ENCODE data around the gene DUS2. TPM values are rescaled to one million over a fixed set of nuclear protein-coding genes. Genes with fewer than 3 reads are reported as not detected.
"Not testable (repeated sequence)": the region's sequence is repeated elsewhere in the genome, so short reads cannot be mapped to it uniquely, and the experiment has no call there.

DUS2 gene
- total and polyA plus RNA-seq, 4 donors = 6.9 to 10.7 (median 7.9) TPM

- Histone ChIP-seq H3K27ac (ENCODE audit: low read depth in 1 of 2, low read length in 2 of 2) (no peak overlapping the region), H3K9me3 (ENCODE audit: control insufficient read depth in 4 of 4, low read length in 3 of 4) (no peaks in the 10 kb centered on the region), H3K4me1 (ENCODE audit: control insufficient read depth in 4 of 4, insufficient read depth in 4 of 4, low read length in 3 of 4) (peaks cover 0 to 4% (median 4%) of the 10 kb centered on the region in 4 donors), H3K27me3 (ENCODE audit: control insufficient read depth in 4 of 4, insufficient read depth in 4 of 4, low read length in 3 of 4) (no peaks in the 10 kb centered on the region), H3K36me3 (ENCODE audit: control insufficient read depth in 4 of 4, insufficient read depth in 3 of 4, low read depth in 1 of 4, low read length in 3 of 4) (peaks cover 0 to 3% (median 1%) of the 10 kb centered on the region in 4 donors), H3K9ac (ENCODE audit: low read depth in 1 of 2, low read length in 2 of 2) (no peak overlapping the region), H3K4me3 (ENCODE audit: low read depth in 1 of 3, low read length in 3 of 3) (no peak overlapping the region)
- TF ChIP-seq ZBTB33 (IDR thresholded peaks at IDR 0.05) = no peak
- DNase-seq (ENCODE audit: low spot score) = no peak
- 96% methylated on average over 3 of the region's 3 CpGs for WGBS
These were observed 5.9 kb downstream of the DUS2 start for GRCh38 chr16:68028996-68029395.

GRCh38 chr16:68030108-68030507, 7.0 kb downstream of the DUS2 start:
- H3K27ac ChIP-seq (ENCODE audit: low read depth in 1 of 2, low read length in 2 of 2); H3K9me3 ChIP-seq (ENCODE audit: control insufficient read depth in 4 of 4, low read length in 3 of 4); H3K9ac ChIP-seq (ENCODE audit: low read depth in 1 of 2, low read length in 2 of 2); H3K36me3 ChIP-seq (ENCODE audit: control insufficient read depth in 4 of 4, insufficient read depth in 3 of 4, low read depth in 1 of 4, low read length in 3 of 4); H3K4me3 ChIP-seq (ENCODE audit: low read depth in 1 of 3, low read length in 3 of 3); H3K27me3 ChIP-seq (ENCODE audit: control insufficient read depth in 4 of 4, insufficient read depth in 4 of 4, low read length in 3 of 4); H3K4me1 ChIP-seq (ENCODE audit: control insufficient read depth in 4 of 4, insufficient read depth in 4 of 4, low read length in 3 of 4); DNase-seq (ENCODE audit: low spot score): not testable (repeated sequence)
- 82% methylated on average over 6 of the region's 6 CpGs for WGBS

GRCh38 chr16:68031951-68032350, 8.9 kb downstream of the DUS2 start:
- no peaks in the 10 kb centered on the region for H3K27me3 ChIP-seq (ENCODE audit: control insufficient read depth in 4 of 4, insufficient read depth in 4 of 4, low read length in 3 of 4)
- no peaks in the 10 kb centered on the region for H3K4me1 ChIP-seq (ENCODE audit: control insufficient read depth in 4 of 4, insufficient read depth in 4 of 4, low read length in 3 of 4)
- H3K27ac ChIP-seq (ENCODE audit: low read depth in 1 of 2, low read length in 2 of 2) = no peak overlapping the region
- no peak overlapping the region for H3K9ac ChIP-seq (ENCODE audit: low read depth in 1 of 2, low read length in 2 of 2)
- no peak for DNase-seq (ENCODE audit: low spot score)
- TF ChIP-seq NR2F2 (IDR thresholded peaks at IDR 0.05) (no peak), RXRA (IDR thresholded peaks at IDR 0.05) (no peak), YY1 (IDR thresholded peaks at IDR 0.05) (no peak), GABPA (IDR thresholded peaks at IDR 0.05 in 1 of 2, conservative IDR thresholded peaks at IDR 0.05 in 1 of 2) (no peak), FOXA2 (IDR thresholded peaks at IDR 0.05) (no peak), EGR1 (IDR thresholded peaks at IDR 0.05; ENCODE audit: low read depth in 2 of 2) (no peak), CTCF (IDR thresholded peaks at IDR 0.05; ENCODE audit: low read depth, low read length, missing input control) (no peak), HNF4G (IDR thresholded peaks at IDR 0.05) (no peak), FOXA1 (IDR thresholded peaks at IDR 0.05) (no peak), RAD21 (IDR thresholded peaks at IDR 0.05) (no peak), JUND (IDR thresholded peaks at IDR 0.05) (no peak), HNF4A (conservative IDR thresholded peaks at IDR 0.05) (no peak), TAF1 (conservative IDR thresholded peaks at IDR 0.05) (no peak), ZBTB33 (IDR thresholded peaks at IDR 0.05) (no peak), ATF3 (IDR thresholded peaks at IDR 0.05) (no peak), MAX (IDR thresholded peaks at IDR 0.05) (no peak), SP1 (IDR thresholded peaks at IDR 0.05) (no peak), REST (IDR thresholded peaks at IDR 0.05) (no peak)
- peaks cover 0 to 3% (median 1%) of the 10 kb centered on the region in 4 donors for H3K36me3 ChIP-seq (ENCODE audit: control insufficient read depth in 4 of 4, insufficient read depth in 3 of 4, low read depth in 1 of 4, low read length in 3 of 4)
- H3K9me3 ChIP-seq (ENCODE audit: control insufficient read depth in 4 of 4, low read length in 3 of 4) = no peaks in the 10 kb centered on the region
- 95% methylated on average over 2 of the region's 2 CpGs for WGBS
- H3K4me3 ChIP-seq (ENCODE audit: low read depth in 1 of 3, low read length in 3 of 3) = no peak overlapping the region
